GM19467 (cell line): ENCODE data around the gene ACTL6B.

Experiments used
- ATAC-seq: cut with Tn5 transposase; IDR thresholded peaks from one replicate; pipeline ENCODE4 v1.9.1; 2021; ENCODE audit warnings: mild to moderate bottlenecking, moderate library complexity; ENCODE audit not compliant: unreplicated experiment

ACTL6B gene

GRCh38 chr7:100602889-100603725 lies 53.1 kb downstream of the ACTL6B start:
- ATAC-seq, result no peak

GRCh38 chr7:100600730-100601038 lies 55.6 kb downstream of the ACTL6B start:
- no peak for ATAC-seq

GRCh38 chr7:100599911-100600729 lies 56.1 kb downstream of the ACTL6B start:
- ATAC-seq, result no peak

- no peak for ATAC-seq
These were observed 57.8 kb downstream of the ACTL6B start for GRCh38 chr7:100598425-100598824.

- no peak for ATAC-seq
These were observed 61.1 kb downstream of the ACTL6B start for GRCh38 chr7:100595188-100595587.
